ENCODE results near the gene C10orf71.

Gene C10orf71

GRCh38 chr10:49347827-49348226 lies 48.9 kb downstream of the C10orf71 start:
- DNase-seq = no peak

- no peak for DNase-seq
Measured at GRCh38 chr10:49348593-49348992, 49.6 kb downstream of the C10orf71 start.

DNA sequence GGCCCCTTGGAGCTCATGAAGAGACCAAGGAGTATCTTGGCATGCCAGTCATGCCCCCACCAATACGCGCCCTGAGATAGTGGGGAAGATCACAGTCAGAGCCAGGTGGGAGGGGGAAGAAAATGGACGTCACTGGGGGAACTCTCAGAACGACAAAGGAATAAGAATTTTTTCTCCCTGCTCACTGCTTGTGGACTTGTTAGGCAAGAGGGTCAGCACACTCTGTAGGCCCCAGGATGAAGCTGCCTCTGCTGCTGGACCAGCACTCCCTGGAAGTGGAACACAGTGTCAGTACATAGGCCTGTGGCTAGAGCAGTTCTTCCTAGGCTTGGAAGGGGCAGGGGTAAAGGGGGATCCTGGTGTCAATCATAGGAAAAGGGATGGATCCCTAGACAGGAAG lies 50.4 kb downstream of the C10orf71 start:
- no peak for DNase-seq

DNA sequence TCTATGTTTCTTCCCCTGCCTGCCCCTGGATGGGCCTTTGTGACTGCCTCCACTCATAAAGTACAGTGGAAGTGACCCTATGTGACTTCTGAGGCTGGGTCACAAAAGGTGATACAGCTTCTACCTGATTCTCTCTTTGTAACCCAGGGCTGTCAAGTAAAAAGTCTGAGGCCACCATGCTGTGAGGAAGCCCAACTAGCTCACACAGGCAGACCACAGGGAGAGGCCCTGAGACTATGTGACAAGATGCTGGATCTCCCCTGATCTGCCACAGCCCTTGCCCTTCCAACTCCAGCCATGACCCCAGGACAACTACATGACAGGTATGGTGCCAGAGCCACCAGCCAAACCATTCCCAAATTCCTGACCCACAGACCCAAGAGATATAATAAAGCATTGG lies 51.2 kb downstream of the C10orf71 start:
- no peak for DNase-seq

DNA sequence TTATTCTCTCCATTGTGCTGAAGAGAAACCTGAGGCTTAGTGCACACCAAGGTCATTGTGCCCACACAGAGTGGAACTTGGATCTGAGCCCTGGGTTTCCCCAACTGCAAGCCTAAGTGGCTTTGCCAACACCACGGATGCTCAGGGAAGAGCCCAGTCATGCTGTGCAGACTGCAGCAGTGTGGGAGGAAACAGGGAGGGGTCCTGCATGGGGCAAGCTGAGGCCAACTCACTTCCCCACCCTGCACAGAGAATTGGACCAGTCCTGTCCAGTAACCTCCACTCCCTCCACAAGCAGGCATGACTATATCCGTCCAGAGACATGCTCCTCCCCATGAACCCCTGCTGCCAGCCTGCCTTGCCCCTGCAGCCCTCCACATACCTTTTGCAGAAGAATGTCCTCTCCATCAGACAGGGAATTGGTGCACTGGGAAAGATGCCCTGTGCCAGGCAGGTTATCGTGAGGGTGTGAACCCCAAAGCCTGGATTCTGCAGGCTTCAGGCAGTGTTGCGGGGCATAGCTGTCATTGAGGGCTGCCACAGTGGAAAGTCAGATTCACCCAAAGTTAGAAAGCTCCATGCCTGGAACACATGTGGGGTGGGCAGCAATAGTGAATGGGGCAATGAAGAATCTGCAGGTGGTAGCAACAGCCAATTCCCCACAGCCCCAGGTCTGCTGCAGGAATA lies 52.0 kb downstream of the C10orf71 start:
- DNase-seq = no peak

- DNase-seq = no peak
Measured at GRCh38 chr10:49351669-49352068, 52.7 kb downstream of the C10orf71 start.

- DNase-seq = no peak
Measured at GRCh38 chr10:49352323-49352722, 53.4 kb downstream of the C10orf71 start.

- DNase-seq = no peak
Measured at GRCh38 chr10:49353026-49353894, 54.3 kb downstream of the C10orf71 start.

GRCh38 chr10:49353895-49354566 lies 55.1 kb downstream of the C10orf71 start:
- DNase-seq = no peak

- DNase-seq = no peak
Measured at GRCh38 chr10:49354593-49354992, 55.6 kb downstream of the C10orf71 start.

DNA sequence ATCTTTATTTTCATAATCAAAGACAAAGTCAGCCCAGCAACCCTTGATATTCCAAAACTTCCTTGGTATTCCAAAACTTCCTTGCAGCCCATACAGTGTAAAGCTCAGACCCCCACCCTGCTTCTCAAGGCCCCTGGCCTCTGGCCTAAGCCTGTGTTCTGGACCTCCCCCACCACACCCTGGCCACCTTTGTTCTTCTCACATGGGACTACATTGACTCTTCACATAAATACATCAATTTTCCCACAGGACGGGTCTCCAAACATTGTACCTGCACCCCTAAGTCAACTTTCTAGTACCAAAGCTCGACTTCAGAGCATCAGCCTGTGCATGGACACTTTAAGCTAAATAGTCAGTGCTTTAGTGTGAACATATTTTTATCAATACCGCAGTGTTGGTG lies 56.3 kb downstream of the C10orf71 start:
- DNase-seq = no peak

- no peak for DNase-seq
Measured at GRCh38 chr10:49356181-49356580, 57.2 kb downstream of the C10orf71 start.

GRCh38 chr10:49356944-49357343 lies 58.0 kb downstream of the C10orf71 start:
- DNase-seq = no peak

- no peak for DNase-seq
Measured at GRCh38 chr10:49357910-49358309, 58.9 kb downstream of the C10orf71 start.

DNA sequence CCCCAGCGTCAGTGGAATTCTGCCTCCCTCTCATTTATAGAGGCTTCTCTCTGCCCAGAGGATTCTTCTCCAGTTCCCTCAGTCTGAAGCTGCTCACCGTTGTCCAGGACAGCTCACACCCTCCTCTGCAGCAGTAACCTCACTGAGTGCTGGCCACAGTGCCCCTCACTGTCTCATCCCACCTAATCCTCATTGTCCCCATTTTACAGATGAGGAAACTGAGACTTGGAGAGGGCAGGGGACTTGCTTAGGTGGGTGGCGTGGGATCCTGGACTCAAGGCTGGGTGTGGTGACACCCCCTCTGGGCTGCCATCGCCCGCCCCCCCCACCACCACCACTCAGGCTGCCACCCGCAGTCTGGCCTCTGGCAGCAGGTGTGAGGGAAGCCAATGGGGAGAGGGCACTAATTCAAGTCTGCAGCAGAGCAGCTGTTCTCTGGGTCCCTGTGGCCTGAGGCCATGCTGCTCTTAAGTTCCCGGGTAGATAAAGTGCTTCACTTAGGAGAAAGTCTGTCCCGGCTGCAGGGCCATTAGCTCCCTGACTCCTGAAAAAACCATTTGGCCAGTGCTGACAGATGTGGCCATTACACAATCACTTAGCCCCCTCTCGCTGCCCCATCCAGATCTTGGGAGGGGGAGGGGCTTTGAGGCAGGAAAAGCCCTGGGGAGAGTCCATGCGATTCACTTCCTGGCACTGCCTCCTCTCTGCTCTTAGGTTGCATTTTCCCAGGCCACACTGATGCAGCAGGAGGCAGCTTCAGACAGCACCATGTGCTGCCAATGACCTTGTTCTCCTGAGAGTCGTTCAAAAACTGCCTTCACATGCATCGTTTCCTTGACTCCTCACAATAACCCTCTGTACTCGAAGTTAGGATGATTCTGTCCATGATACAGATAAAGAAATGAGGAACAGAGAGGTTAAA lies 60.6 kb downstream of the C10orf71 start:
- no peak for DNase-seq

DNA sequence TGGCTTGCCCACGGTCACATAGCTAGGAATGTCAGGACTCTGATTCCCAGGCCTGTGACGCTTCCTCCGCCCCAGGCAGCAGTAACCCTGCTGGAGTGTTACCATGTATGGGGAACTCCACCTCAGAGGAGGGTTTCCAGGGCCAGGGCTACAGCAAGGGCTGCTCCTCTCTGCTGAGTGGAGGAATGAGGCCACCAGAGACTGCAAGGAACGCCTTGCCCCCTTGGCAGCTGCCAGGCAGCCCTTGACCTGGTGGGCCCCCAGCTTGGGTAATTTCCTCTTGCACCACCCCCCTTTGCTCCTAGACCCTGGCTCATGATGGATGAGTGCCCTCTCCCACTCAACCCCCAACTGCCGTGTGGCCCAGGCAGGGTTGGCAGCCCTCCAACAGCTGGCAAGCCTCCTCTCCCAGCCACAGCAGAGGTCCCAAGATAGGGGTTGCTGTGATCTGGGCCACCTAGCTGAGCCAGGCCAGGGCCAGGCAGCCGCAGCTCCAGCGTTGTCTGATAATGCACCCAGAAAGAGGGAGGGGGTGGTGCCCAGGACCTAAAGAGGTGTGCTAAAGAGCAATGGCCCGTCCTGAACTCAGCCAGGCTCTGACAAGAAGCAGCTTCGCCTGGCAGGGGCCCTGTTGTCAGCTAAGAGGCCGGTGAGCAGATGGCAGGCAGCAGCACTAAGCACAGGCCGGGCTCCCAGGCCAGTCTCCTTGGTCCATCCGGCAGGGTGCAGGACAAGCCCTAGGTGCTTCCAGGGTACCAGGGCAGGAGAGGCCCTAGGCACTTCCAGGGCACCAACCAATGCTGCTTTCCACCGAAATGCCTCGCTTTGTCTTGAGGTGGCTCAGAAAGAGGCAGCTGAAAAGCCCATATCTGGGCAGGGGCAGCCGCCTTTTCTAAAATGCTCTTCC lies 61.6 kb downstream of the C10orf71 start:
- no peak for DNase-seq

GRCh38 chr10:49361178-49361554 lies 62.2 kb downstream of the C10orf71 start:
- no peak for DNase-seq

DNA sequence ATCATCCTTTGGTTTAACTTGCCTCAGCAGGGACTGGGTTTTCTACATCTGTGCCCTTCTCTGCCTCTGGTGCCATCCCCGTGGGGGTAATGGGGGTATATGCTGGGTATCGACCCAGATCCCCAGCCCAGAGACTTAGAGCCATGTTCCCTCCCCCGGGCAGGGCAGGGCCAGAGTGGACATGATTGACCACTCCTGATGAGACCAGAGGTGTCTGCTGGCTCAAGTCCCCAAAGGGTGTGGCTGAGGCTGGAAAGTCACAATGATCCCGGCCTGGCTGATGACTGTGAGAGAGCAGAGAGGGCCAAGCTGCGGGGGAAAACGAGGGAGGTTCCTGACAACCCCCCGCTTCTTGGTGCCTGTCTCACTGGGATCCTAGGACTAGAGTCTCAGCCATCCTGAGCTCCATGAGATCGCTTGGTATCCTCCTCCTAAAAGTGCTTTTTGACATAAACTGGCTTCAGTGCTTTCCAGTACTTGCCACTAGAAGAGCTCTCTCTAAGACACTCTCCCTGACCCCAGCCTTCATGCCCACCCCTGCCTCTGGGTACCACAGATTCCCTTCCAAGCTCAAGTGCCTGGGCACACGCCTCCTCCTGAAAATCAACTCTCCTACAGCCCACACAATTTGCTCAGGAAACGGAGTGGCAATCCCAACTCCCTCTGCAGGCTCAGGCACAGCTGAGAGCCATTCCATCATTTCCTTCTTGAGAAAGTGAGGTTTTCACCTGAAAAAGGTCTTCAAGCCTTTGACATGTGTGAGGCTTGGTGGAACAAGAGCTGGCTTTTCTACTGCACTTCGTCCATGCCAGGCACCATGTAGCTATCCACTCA lies 63.0 kb downstream of the C10orf71 start:
- no peak for DNase-seq

GRCh38 chr10:49362596-49363260 lies 63.8 kb downstream of the C10orf71 start:
- no peak for DNase-seq

All from activated T-cell treated with anti-CD3 and anti-CD28 coated beads, Interleukin-2, amount 50 U/mL, for 48 hours (primary cell).